ENCODE data around the gene NSG1. TPM values are rescaled to one million over a fixed set of nuclear protein-coding genes. Genes with fewer than 3 reads are reported as not detected.

Gene NSG1
- total RNA-seq, 1 experiment from 2014 or later, result not detected

- in situ Hi-C loops (cut with HindIII; ENCODE audit: low pct_unique_long_range_greater_than_20kb, low sequenced_read_pairs), result no loop called here
- ATAC-seq, result no peak
- H3K4me1 ChIP-seq (ENCODE audit: control insufficient read depth, insufficient read depth, low read length), result no peaks in the 10 kb centered on the region
- H3K27ac ChIP-seq (ENCODE audit: low read length), result no peak overlapping the region
- ChIA-PET POLR2A (no interaction called here), CTCF (no interaction called here)
- DNase-seq (ENCODE audit: low read depth, low spot score), result no peak
- TF ChIP-seq CTCF (IDR thresholded peaks at IDR 0.05), result no peak
- TF ChIP-seq, protein P1, sequence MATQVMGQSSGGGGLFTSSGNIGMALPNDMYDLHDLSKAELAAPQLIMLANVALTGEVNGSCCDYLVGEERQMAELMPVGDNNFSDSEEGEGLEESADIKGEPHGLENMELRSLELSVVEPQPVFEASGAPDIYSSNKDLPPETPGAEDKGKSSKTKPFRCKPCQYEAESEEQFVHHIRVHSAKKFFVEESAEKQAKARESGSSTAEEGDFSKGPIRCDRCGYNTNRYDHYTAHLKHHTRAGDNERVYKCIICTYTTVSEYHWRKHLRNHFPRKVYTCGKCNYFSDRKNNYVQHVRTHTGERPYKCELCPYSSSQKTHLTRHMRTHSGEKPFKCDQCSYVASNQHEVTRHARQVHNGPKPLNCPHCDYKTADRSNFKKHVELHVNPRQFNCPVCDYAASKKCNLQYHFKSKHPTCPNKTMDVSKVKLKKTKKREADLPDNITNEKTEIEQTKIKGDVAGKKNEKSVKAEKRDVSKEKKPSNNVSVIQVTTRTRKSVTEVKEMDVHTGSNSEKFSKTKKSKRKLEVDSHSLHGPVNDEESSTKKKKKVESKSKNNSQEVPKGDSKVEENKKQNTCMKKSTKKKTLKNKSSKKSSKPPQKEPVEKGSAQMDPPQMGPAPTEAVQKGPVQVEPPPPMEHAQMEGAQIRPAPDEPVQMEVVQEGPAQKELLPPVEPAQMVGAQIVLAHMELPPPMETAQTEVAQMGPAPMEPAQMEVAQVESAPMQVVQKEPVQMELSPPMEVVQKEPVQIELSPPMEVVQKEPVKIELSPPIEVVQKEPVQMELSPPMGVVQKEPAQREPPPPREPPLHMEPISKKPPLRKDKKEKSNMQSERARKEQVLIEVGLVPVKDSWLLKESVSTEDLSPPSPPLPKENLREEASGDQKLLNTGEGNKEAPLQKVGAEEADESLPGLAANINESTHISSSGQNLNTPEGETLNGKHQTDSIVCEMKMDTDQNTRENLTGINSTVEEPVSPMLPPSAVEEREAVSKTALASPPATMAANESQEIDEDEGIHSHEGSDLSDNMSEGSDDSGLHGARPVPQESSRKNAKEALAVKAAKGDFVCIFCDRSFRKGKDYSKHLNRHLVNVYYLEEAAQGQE (IDR thresholded peaks at IDR 0.05; ENCODE audit: insufficient read depth in 1 of 2, low read depth in 2 of 2, low read length in 1 of 2), result no peak
- no TSS peak for BruUV-seq (replicated peaks)
- no peak overlapping the region for H3K4me3 ChIP-seq (ENCODE audit: low read depth in 2 of 2, low read length in 2 of 2)
- intact Hi-C loops (cut with micrococcal nuclease; ENCODE audit: unreplicated experiment), result no loop called here
- H3K36me3 ChIP-seq (ENCODE audit: control insufficient read depth, insufficient read depth, low read length), result no peaks in the 10 kb centered on the region; the same call in 1 of the 2 replicates
- no peaks in the 10 kb centered on the region for H3K27me3 ChIP-seq (ENCODE audit: control insufficient read depth, insufficient read depth, low read length)
- no peaks in the 10 kb centered on the region for H3K9me3 ChIP-seq (ENCODE audit: control insufficient read depth, insufficient read depth, low read depth, low read length)
Observed at GRCh38 chr4:4417886-4418285, 31.0 kb downstream of the NSG1 start.

DNA sequence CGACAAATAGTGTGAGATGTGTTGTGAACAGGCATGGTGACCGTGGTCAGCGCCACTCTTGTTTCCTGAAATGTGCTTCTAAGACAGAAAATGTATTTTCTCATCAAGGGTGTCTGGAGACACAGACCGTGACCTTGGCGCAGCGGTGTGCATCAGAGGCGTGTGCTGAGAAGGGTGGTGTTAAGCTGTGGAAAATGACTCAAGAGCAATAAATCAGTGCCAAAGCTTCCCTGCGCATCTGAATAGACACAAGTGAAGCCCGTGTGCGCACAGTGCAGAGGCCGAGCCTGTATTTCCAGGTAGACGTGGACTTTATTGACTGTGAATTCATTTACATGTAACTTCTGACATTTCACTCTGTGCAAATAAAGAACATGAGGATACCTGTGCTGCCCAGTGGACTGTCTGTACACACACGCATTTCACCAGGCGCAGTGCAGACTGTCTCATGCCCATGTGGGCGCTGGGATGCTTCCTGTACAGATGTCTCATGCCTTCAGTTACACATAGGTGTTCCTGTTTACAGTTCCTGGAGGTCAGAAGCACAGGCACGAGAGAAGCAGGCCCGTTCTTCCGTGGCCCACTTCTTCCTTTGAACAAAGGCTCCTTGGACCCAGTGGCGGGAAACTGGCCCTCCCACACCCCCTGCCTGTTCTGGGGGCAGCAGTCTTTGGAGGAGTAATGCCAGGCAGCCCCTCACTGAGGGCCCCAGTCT lies 31.9 kb downstream of the NSG1 start:
- Histone ChIP-seq H3K9me3 (ENCODE audit: control insufficient read depth, insufficient read depth, low read depth, low read length) (no peaks in the 10 kb centered on the region), H3K36me3 (ENCODE audit: control insufficient read depth, insufficient read depth, low read length) (no peaks in the 10 kb centered on the region; the same call in 1 of the 2 replicates), H3K27me3 (ENCODE audit: control insufficient read depth, insufficient read depth, low read length) (no peaks in the 10 kb centered on the region), H3K4me3 (ENCODE audit: low read depth in 2 of 2, low read length in 2 of 2) (no peak overlapping the region), H3K4me1 (ENCODE audit: control insufficient read depth, insufficient read depth, low read length) (no peaks in the 10 kb centered on the region), H3K27ac (ENCODE audit: low read length) (no peak overlapping the region)
- in situ Hi-C loops (cut with HindIII; ENCODE audit: low pct_unique_long_range_greater_than_20kb, low sequenced_read_pairs), result no loop called here
- no TSS peak for BruUV-seq (replicated peaks)
- ATAC-seq, result no peak
- POLR2A ChIA-PET, result no interaction called here
- DNase-seq (ENCODE audit: low read depth, low spot score), result no peak
- CTCF ChIA-PET, result no interaction called here
- intact Hi-C loops (cut with micrococcal nuclease; ENCODE audit: unreplicated experiment), result no loop called here
- TF ChIP-seq POLR2AphosphoS5 (IDR thresholded peaks at IDR 0.05; ENCODE audit: low read depth, low read length) (no peak), SIN3A (IDR thresholded peaks at IDR 0.05; ENCODE audit: borderline replicate concordance, insufficient read depth, low read depth, low read length) (no peak), CTCF (IDR thresholded peaks at IDR 0.05) (no peak), TCF7L2 (IDR thresholded peaks at IDR 0.05; ENCODE audit: low read depth, low read length) (no peak)
- TF ChIP-seq, protein P1 (IDR thresholded peaks at IDR 0.05; ENCODE audit: insufficient read depth in 1 of 2, low read depth in 2 of 2, low read length in 1 of 2), result no peak
